ENCODE data around the gene CRYZL1. TPM values are rescaled to one million over a fixed set of nuclear protein-coding genes. Genes with fewer than 3 reads are reported as not detected.

The CRYZL1 gene
- total and polyA plus RNA-seq, 2 of the 8 experiments (the other 6 are each of a cell fraction or from before 2014, with no cell fraction given) = 15.6 to 15.8 TPM

GRCh38 chr21:33688353-33688752 is 46.8 kb upstream of the CRYZL1 start:
- FAIRE-seq (no peak), DNase-seq (ENCODE audit: low read depth in 1 of 2, low spot score in 2 of 2) (no peak)
- H3K14ac ChIP-seq (ENCODE audit: insufficient read length) = no peak overlapping the region
- H4K5ac ChIP-seq (ENCODE audit: insufficient read length, low read depth, low read length) = no peak overlapping the region
- WGBS, 2 experiments (ENCODE audit: extremely low coverage in 1 of 2, insufficient coverage in 1 of 2, insufficient read length in 1 of 2, insufficient replicate concordance in 2 of 2, low coverage in 1 of 2, low lambda C conversion rate in 2 of 2, missing lambda C conversion rate in 1 of 2) = 78% methylated on average over 1 of the region's 1 CpG; no CpG with 5 or more reads in 1 of the 2 experiments
- no peak overlapping the region for H2BK12ac ChIP-seq (ENCODE audit: low read depth, low read length)
- H3K36me3 ChIP-seq (ENCODE audit: control insufficient read depth in 2 of 4, insufficient read depth in 4 of 4, low read length in 3 of 4) = no peaks in the 10 kb centered on the region
- ChIA-PET CTCF (ENCODE audit: partially characterized antibody) (no interaction called here), POLR2A (ENCODE audit: partially characterized antibody) (no interaction called here)
- peak overlapping the region; percentile 26; the same call in 1 of the 2 replicates for H2BK20ac ChIP-seq (ENCODE audit: low read length)
- H3K79me2 ChIP-seq (ENCODE audit: control insufficient read depth in 1 of 2, insufficient read depth in 2 of 2, low read length in 2 of 2) = peaks cover 17 to 80% of the 10 kb centered on the region in 2 experiments
- no peaks in the 10 kb centered on the region for H3K27me3 ChIP-seq (replicated peaks in 1 of 4; ENCODE audit: control insufficient read depth in 3 of 4, extremely low read depth in 1 of 4, insufficient read depth in 3 of 4, low read length in 3 of 4)
- H2AFZ ChIP-seq (ENCODE audit: low read length) = no peak overlapping the region
- H4K20me1 ChIP-seq (replicated peaks in 1 of 2; ENCODE audit: control insufficient read depth in 1 of 2, insufficient read depth in 2 of 2, low read length in 2 of 2) = peaks cover 12 to 13% of the 10 kb centered on the region in 2 experiments
- no peaks in the 10 kb centered on the region for H3K9me3 ChIP-seq (ENCODE audit: insufficient read depth in 2 of 2, low read depth in 1 of 2, low read length in 1 of 2)
- H4K8ac ChIP-seq (ENCODE audit: extremely low read depth, insufficient read depth, low read length) = no peak overlapping the region
- H2BK5ac ChIP-seq (ENCODE audit: low read depth, low read length) = no peak overlapping the region
- H3K4me2 ChIP-seq (ENCODE audit: insufficient read depth in 1 of 2, low read depth in 2 of 2, low read length in 2 of 2) = no peak overlapping the region
- H3K23me2 ChIP-seq (ENCODE audit: low read depth, low read length) = no peaks in the 10 kb centered on the region
- H2BK15ac ChIP-seq (ENCODE audit: low read length) = peak overlapping the region; percentile 76; the same call in 1 of the 2 replicates
- peak overlapping the region; percentile 79; the same call in 1 of the 2 replicates for H3K18ac ChIP-seq (ENCODE audit: extremely low read depth, low read length)
- H2AK5ac ChIP-seq (ENCODE audit: low read depth, low read length) = peak overlapping the region; percentile 47; the same call in 1 of the 2 replicates
- H3K27ac ChIP-seq (ENCODE audit: low read depth, low read length) = no peak overlapping the region
- no peak overlapping the region for H3K56ac ChIP-seq (replicated peaks; ENCODE audit: insufficient read length, low read depth, low read length)
- no peak overlapping the region for H3K23ac ChIP-seq (ENCODE audit: insufficient read length)
- peaks cover 0 to 53% (median 28%) of the 10 kb centered on the region in 4 experiments; a peak in 6 of 7 replicates for H3K4me1 ChIP-seq (replicated peaks in 1 of 4; ENCODE audit: control insufficient read depth in 3 of 4, insufficient read depth in 4 of 4, low read length in 3 of 4)
- TF ChIP-seq POLR2A (IDR thresholded peaks at IDR 0.05; ENCODE audit: control extremely low read depth in 1 of 2, low read depth in 2 of 2, low read length in 2 of 2) = no peak
- TF ChIP-seq TEAD4 (IDR thresholded peaks at IDR 0.05; ENCODE audit: low read depth, low read length) = no peak
- TF ChIP-seq, protein P1, sequence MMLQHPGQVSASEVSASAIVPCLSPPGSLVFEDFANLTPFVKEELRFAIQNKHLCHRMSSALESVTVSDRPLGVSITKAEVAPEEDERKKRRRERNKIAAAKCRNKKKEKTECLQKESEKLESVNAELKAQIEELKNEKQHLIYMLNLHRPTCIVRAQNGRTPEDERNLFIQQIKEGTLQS (IDR thresholded peaks at IDR 0.05; ENCODE audit: insufficient read depth, low read depth, low read length) = no peak
- no peak overlapping the region for H2BK120ac ChIP-seq (replicated peaks; ENCODE audit: low read depth, low read length)
- no peaks in the 10 kb centered on the region; the same call in none of the 2 replicates for H3K79me1 ChIP-seq (ENCODE audit: low read depth, low read length)
- no peak overlapping the region for H3K9ac ChIP-seq (replicated peaks in 1 of 4; ENCODE audit: extremely low read depth in 1 of 4, low read depth in 3 of 4, low read length in 3 of 4)
- no peak overlapping the region for H3K4ac ChIP-seq (replicated peaks; ENCODE audit: insufficient read length, low read depth, low read length)
- H4K91ac ChIP-seq (replicated peaks; ENCODE audit: insufficient read length, low read length) = no peak overlapping the region
- no peak overlapping the region for H3K4me3 ChIP-seq (ENCODE audit: extremely low read depth in 1 of 4, insufficient read depth in 2 of 4, low read depth in 3 of 4, low read length in 4 of 4)

Data from H1 (cell line).